Activated T-cell treated with anti-CD3 and anti-CD28 coated beads for 24 hours (primary cell): ENCODE data around the gene TRIM9.

Source experiments
- DNase-seq: peaks from one replicate; pipeline ENCODE4 v3.0.0-alpha.2; 2020; ENCODE audit warnings: low read depth

Gene TRIM9

GRCh38 chr14:50935126-50936015, 159.5 kb downstream of the TRIM9 start:
- no peak for DNase-seq

- no peak for DNase-seq
Measured at GRCh38 chr14:50932592-50933495, 162.1 kb downstream of the TRIM9 start.

DNA sequence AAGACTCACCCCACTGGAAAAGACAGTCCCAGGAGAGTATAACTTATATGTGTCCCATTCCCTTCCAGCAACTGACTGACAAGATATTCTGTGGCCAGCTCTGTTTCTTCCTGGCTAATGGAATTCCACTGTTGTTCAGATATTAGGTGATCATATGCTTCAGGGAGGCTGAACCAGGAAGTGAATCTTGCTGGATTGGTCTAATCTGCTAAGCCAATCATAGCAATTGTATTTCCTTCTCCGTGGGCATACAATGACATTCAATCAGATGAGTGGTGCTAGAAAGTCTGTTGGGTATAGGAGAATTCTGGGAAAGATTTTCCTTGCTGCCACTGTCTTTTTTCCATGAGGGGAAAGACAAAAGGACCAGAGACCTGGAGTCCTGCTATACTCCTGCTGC, 162.7 kb downstream of the TRIM9 start:
- DNase-seq = no peak

- no peak for DNase-seq
Measured at GRCh38 chr14:50931559-50931958, 163.3 kb downstream of the TRIM9 start.

DNA sequence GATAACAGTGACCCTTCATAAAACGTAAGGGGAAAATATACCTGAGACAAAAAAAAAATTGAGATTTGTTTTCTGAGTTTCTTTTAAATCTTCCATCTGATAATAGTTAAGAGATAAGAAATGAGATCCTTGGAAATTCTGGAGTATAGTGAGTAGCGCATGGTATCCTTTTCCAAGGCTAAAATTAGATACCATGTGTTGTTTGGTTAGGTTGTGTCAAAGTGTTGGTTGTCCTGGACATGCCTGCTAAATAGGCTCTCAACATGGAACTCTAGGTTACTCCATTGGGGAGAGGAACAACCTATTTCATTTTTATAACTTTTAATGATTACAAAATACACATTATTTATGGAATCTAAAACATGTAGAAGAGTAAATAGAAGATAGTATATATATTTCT, 165.4 kb downstream of the TRIM9 start:
- no peak for DNase-seq

DNA sequence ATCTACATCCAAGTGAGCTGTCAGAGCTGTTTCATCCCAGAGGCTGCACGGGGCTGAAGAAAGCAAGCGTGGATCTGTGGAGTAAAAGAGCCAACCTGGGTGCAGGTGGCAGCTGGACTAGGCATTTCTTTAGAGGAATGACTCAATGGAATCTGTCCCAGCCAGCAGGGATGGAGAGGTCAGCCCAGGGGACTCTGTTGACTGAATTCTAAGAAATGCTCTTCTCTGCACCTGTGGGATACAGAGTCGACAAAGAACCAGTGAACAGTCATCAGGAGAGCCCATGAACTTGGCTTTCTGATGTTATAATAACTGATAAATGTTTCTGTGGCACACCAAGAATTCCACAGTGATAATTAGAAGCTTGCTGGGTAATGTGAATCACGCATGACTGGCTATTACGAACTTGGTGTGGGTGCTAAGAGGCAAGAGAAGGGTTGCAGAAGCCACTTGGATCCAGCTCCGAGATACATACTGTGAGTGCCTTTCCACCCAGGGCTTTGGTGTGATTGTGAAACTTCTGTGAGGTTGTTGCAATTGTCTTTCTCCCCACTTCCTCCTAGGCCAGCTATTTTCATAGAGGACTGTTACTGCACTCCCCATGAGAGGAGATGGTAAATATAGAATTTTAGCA, 166.8 kb downstream of the TRIM9 start:
- no peak for DNase-seq

GRCh38 chr14:50926851-50927386, 168.0 kb downstream of the TRIM9 start:
- no peak for DNase-seq
